Measurements from ENCODE around the gene NCAPG2. TPM values are rescaled to one million over a fixed set of nuclear protein-coding genes. Genes with fewer than 3 reads are reported as not detected.

NCAPG2 gene
- total and polyA plus RNA-seq, 2 of the 13 experiments (the other 11 are each of a cell fraction or from before 2014, with no cell fraction given), result 15.1 to 30.7 TPM

DNA sequence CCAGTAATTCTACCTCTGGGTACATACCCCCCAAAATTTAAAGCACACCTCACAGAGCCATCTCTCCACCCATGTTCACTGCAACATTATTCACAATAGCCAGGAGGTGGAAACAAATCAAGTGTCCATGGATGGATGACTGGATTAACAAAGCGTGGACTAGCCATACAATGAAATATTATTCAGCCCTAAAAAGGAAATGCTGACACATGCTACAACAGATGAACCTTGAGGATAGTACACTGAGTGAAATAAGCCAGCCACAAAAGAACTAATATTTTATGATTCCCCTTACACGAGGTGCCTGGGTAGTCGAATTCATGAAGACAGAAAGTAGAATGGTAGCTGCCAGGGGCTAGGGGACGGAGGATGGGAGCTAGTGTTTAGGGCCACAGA, 85.9 kb downstream of the NCAPG2 start:
- no TSS peak for BruUV-seq (replicated peaks)
- Histone ChIP-seq H3K79me2 (ENCODE audit: insufficient read depth, low read length) (no peaks in the 10 kb centered on the region), H3K4me2 (ENCODE audit: low read depth, low read length) (no peak overlapping the region), H4K20me1 (ENCODE audit: insufficient read depth, low read length) (no peaks in the 10 kb centered on the region), H3K4me3 (replicated peaks in 1 of 3; ENCODE audit: insufficient read depth in 1 of 3, low read depth in 2 of 3, low read length in 3 of 3) (no peak overlapping the region), H3K36me3 (replicated peaks in 1 of 2; ENCODE audit: control insufficient read depth in 1 of 2, insufficient read depth in 2 of 2, low read length in 2 of 2) (no peaks in the 10 kb centered on the region), H2AFZ (ENCODE audit: low read length) (no peak overlapping the region), H3K27me3 (ENCODE audit: control insufficient read depth in 1 of 2, insufficient read depth in 2 of 2, low read length in 2 of 2) (no peaks in the 10 kb centered on the region), H3K9me3 (ENCODE audit: low read length) (no peaks in the 10 kb centered on the region), H3K9ac (ENCODE audit: insufficient read depth, low read depth, low read length) (no peak overlapping the region), H3K4me1 (ENCODE audit: insufficient read depth, low read length) (no peaks in the 10 kb centered on the region), H3K27ac (ENCODE audit: extremely low read length, insufficient read depth, low read length) (no peak overlapping the region)
- ATAC-seq, result no peak
- POLR2A ChIA-PET, result no interaction called here
- intact Hi-C loops (cut with micrococcal nuclease; ENCODE audit: unreplicated experiment) (no loop called here), in situ Hi-C loops (cut with HindIII; ENCODE audit: extremely low pct_ligation_motif_present, low pct_unique_long_range_greater_than_20kb) (no loop called here)
- no peak for DNase-seq (ENCODE audit: low spot score)
- TF ChIP-seq HNRNPLL (IDR thresholded peaks at IDR 0.05; ENCODE audit: low read depth, low read length, poor library complexity, severe bottlenecking) (no peak), MEIS1 (CRISPR knock-in tag; IDR thresholded peaks at IDR 0.05; ENCODE audit: borderline replicate concordance) (no peak), RBFOX2 (IDR thresholded peaks at IDR 0.05; ENCODE audit: low read depth, low read length) (no peak), LCORL (IDR thresholded peaks at IDR 0.05) (no peak), LCORL (CRISPR knock-in tag; IDR thresholded peaks at IDR 0.05) (no peak), ONECUT2 (CRISPR knock-in tag; IDR thresholded peaks at IDR 0.05) (no peak), ZBTB3 (CRISPR knock-in tag; IDR thresholded peaks at IDR 0.05; ENCODE audit: borderline replicate concordance, low read depth) (no peak), JUN (CRISPR knock-in tag; IDR thresholded peaks at IDR 0.05) (no peak), XBP1 (CRISPR knock-in tag; IDR thresholded peaks at IDR 0.05) (no peak), ETV5 (CRISPR knock-in tag; IDR thresholded peaks at IDR 0.05; ENCODE audit: borderline replicate concordance) (no peak), CBX2 (IDR thresholded peaks at IDR 0.05; ENCODE audit: low read depth, low read length) (no peak), CBX2 (CRISPR knock-in tag; IDR thresholded peaks at IDR 0.05; ENCODE audit: low read depth) (no peak), U2AF2 (IDR thresholded peaks at IDR 0.05; ENCODE audit: low read depth, low read length) (no peak), ZNF3 (CRISPR knock-in tag; IDR thresholded peaks at IDR 0.05) (no peak), RFX5 (IDR thresholded peaks at IDR 0.05; ENCODE audit: low read depth, low read length) (no peak), ZNF619 (CRISPR knock-in tag; IDR thresholded peaks at IDR 0.05) (no peak)
- TF ChIP-seq, protein P1, sequence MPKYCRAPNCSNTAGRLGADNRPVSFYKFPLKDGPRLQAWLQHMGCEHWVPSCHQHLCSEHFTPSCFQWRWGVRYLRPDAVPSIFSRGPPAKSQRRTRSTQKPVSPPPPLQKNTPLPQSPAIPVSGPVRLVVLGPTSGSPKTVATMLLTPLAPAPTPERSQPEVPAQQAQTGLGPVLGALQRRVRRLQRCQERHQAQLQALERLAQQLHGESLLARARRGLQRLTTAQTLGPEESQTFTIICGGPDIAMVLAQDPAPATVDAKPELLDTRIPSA (CRISPR knock-in tag; IDR thresholded peaks at IDR 0.05; ENCODE audit: borderline replicate concordance), result no peak
- no peak for FAIRE-seq
- CTCF ChIA-PET (ENCODE audit: low intra/inter-chr PET ratio, low total read pairs), result no interaction called here
- 94% methylated on average over 4 of the region's 4 CpGs for WGBS (ENCODE audit: low lambda C conversion rate)

Data from HepG2 (cell line).